Panc1 (cell line): Measurements from ENCODE around the gene PSMD3.

Experiments
- CTCF ChIP-seq: fragments of 450-650 bp; IDR thresholded peaks from 2 replicates; pipeline ENCODE4 v1.5.1; 2017; ENCODE audit warnings: mild to moderate bottlenecking
- POLR2AphosphoS5 ChIP-seq: IDR thresholded peaks from 2 replicates; pipeline ENCODE4 v1.6.1; 2012; ENCODE audit warnings: mild to moderate bottlenecking, low read depth, low read length, moderate library complexity

GRCh38 chr17:39966771-39967170 is 13.8 kb upstream of the PSMD3 start:
- TF ChIP-seq CTCF (no peak), POLR2AphosphoS5 (no peak)
